Fibroblast of lung (primary cell): ENCODE measurements around the gene VWA8. TPM values are rescaled to one million over a fixed set of nuclear protein-coding genes. Genes with fewer than 3 reads are reported as not detected.
A peak's percentile ranks its signal among the peaks of the same experiment; 100 is the strongest.

Experiments used
- DNase-seq, 2 donors: peaks; one replicate each; pipeline versions ENCODE4 v3.0.0 to v3.0.0-alpha.2; 2010; ENCODE audit warnings: low read depth in 2 of 2
- H2AFZ ChIP-seq: 2 replicates; pipeline ENCODE4 v1.5.1; 2012; ENCODE audit warnings: low read length, control low read depth, inconsistent platforms
- H3K27ac ChIP-seq: 2 replicates; pipeline ENCODE4 v1.5.1; 2011; ENCODE audit warnings: low read length, control low read depth; ENCODE audit not compliant: insufficient read depth
- H3K27me3 ChIP-seq: 2 replicates; pipeline ENCODE4 v1.5.1; 2011; ENCODE audit warnings: mild to moderate bottlenecking, low read length; ENCODE audit not compliant: control insufficient read depth, insufficient read depth
- H3K36me3 ChIP-seq: 2 replicates; pipeline ENCODE4 v1.5.1; 2011; ENCODE audit warnings: low read length; ENCODE audit not compliant: control insufficient read depth, insufficient read depth
- H3K4me1 ChIP-seq: 2 replicates; pipeline ENCODE4 v1.5.1; 2011; ENCODE audit warnings: low read length; ENCODE audit not compliant: control insufficient read depth, insufficient read depth; ENCODE audit errors: extremely low read depth
- H3K4me2 ChIP-seq: 2 replicates; pipeline ENCODE4 v1.5.1; 2011; ENCODE audit warnings: low read length, control low read depth; ENCODE audit not compliant: insufficient read depth; ENCODE audit errors: extremely low read depth
- H3K4me3 ChIP-seq, 4 experiments: fragments of 200-600 bp in 1 of 4; sonication (generic) in 1 of 4; replicated peaks in 1 of 4; 2 replicates each; pipeline ENCODE4 v1.5.1; 2011 to 2016; ENCODE audit warnings: low read length in 4 of 4, low read depth in 3 of 4, mild to moderate bottlenecking in 3 of 4, control low read depth in 2 of 4, inconsistent platforms in 1 of 4, mixed read lengths in 1 of 4; ENCODE audit not compliant: insufficient read depth in 1 of 4; ENCODE audit errors: control extremely low read depth in 1 of 4
- H3K79me2 ChIP-seq: 2 replicates; pipeline ENCODE4 v1.5.1; 2012; ENCODE audit warnings: mild to moderate bottlenecking, low read length, inconsistent platforms; ENCODE audit not compliant: control insufficient read depth, insufficient read depth
- H3K9ac ChIP-seq: 2 replicates; pipeline ENCODE4 v1.5.1; 2011; ENCODE audit warnings: mild to moderate bottlenecking, low read length, control low read depth; ENCODE audit not compliant: insufficient read depth
- H3K9me3 ChIP-seq: 2 replicates; pipeline ENCODE4 v1.5.1; 2012; ENCODE audit warnings: low read depth, low read length; ENCODE audit not compliant: control insufficient read depth, insufficient read depth
- H4K20me1 ChIP-seq: 2 replicates; pipeline ENCODE4 v1.5.1; 2011; ENCODE audit warnings: low read length; ENCODE audit not compliant: control insufficient read depth, insufficient read depth; ENCODE audit errors: extremely low read depth
- CTCF ChIP-seq, 2 donors: IDR thresholded peaks in 1 of 2; conservative IDR thresholded peaks in 1 of 2; 1 replicate in 1 of 2; 2 replicates in 1 of 2; pipeline ENCODE4 v1.5.1; 2011 to 2012; ENCODE audit warnings: low read length in 2 of 2, control low read depth in 1 of 2, inconsistent platforms in 1 of 2, low read depth in 1 of 2, mild to moderate bottlenecking in 1 of 2
- EZH2 ChIP-seq: IDR thresholded peaks from 2 replicates; pipeline ENCODE4 v1.5.1; 2012; ENCODE audit warnings: low read length, control low read depth, mild to moderate bottlenecking; ENCODE audit errors: missing control alignments
- polyA plus RNA-seq, 2 donors: library from polyadenylated mRNA; depleted of rRNA in 1 of 2; stranded (reverse) in 1 of 2; unstranded in 1 of 2; fragments of >200 nt; gene quantifications; 2 replicates each; pipeline ENCODE4 v1.2.1, GENCODE V29; 2011 to 2012; ENCODE audit warnings: missing spikeins in 1 of 2
- total RNA-seq: library from RNA; depleted of rRNA; stranded (reverse); fragments of >200 nt; gene quantifications from 2 replicates; pipeline ENCODE4 v1.2.1, GENCODE V29; 2014

VWA8 gene
- total and polyA plus RNA-seq, 2 donors (not counting 1 experiment from before 2014, with no cell fraction given), result 12.6 to 29.9 TPM

- no peaks in the 10 kb centered on the region for H3K36me3 ChIP-seq
- TF ChIP-seq CTCF (conservative IDR thresholded peaks at IDR 0.05 in 1 of 2, IDR thresholded peaks at IDR 0.05 in 1 of 2; ENCODE audit: low read depth in 1 of 2, low read length in 2 of 2) (no peak), EZH2 (no peak)
- no peaks in the 10 kb centered on the region for H3K27me3 ChIP-seq
- H4K20me1 ChIP-seq, result no peaks in the 10 kb centered on the region
- H3K27ac ChIP-seq, result no peak overlapping the region
- no peak overlapping the region for H3K4me2 ChIP-seq
- H3K9ac ChIP-seq, result no peak overlapping the region
- H3K4me3 ChIP-seq, result no peak overlapping the region
- no peak for DNase-seq
- H3K4me1 ChIP-seq, result peaks cover under 1% of the 10 kb centered on the region
- no peak overlapping the region for H2AFZ ChIP-seq
- H3K79me2 ChIP-seq, result no peaks in the 10 kb centered on the region
- no peaks in the 10 kb centered on the region for H3K9me3 ChIP-seq
These were observed 185.7 kb downstream of the VWA8 start for GRCh38 chr13:41775251-41775650.

- no peaks in the 10 kb centered on the region for H3K36me3 ChIP-seq
- H2AFZ ChIP-seq, result no peak overlapping the region
- no peak for DNase-seq
- H3K27me3 ChIP-seq, result no peaks in the 10 kb centered on the region
- H3K4me3 ChIP-seq, result no peak overlapping the region
- no peaks in the 10 kb centered on the region for H3K79me2 ChIP-seq
- no peaks in the 10 kb centered on the region for H3K4me1 ChIP-seq
- TF ChIP-seq EZH2 (no peak), CTCF (conservative IDR thresholded peaks at IDR 0.05 in 1 of 2, IDR thresholded peaks at IDR 0.05 in 1 of 2; ENCODE audit: low read depth in 1 of 2, low read length in 2 of 2) (no peak)
- no peak overlapping the region for H3K27ac ChIP-seq
- H3K9me3 ChIP-seq, result no peaks in the 10 kb centered on the region
- no peaks in the 10 kb centered on the region for H4K20me1 ChIP-seq
- no peak overlapping the region for H3K9ac ChIP-seq
- no peak overlapping the region for H3K4me2 ChIP-seq
These were observed 186.2 kb downstream of the VWA8 start for GRCh38 chr13:41774605-41775218.

GRCh38 chr13:41767801-41768200 lies 193.1 kb downstream of the VWA8 start:
- Histone ChIP-seq H3K4me3 (no peak overlapping the region), H3K9me3 (no peaks in the 10 kb centered on the region), H3K4me1 (no peaks in the 10 kb centered on the region), H3K4me2 (no peak overlapping the region), H3K27me3 (no peaks in the 10 kb centered on the region), H4K20me1 (no peaks in the 10 kb centered on the region), H3K27ac (no peak overlapping the region), H3K36me3 (no peaks in the 10 kb centered on the region), H3K9ac (no peak overlapping the region), H3K79me2 (no peaks in the 10 kb centered on the region), H2AFZ (no peak overlapping the region)
- DNase-seq, result peak; percentile 29 to 33
- TF ChIP-seq EZH2, result no peak
- no peak for TF ChIP-seq CTCF (conservative IDR thresholded peaks at IDR 0.05 in 1 of 2, IDR thresholded peaks at IDR 0.05 in 1 of 2; ENCODE audit: low read depth in 1 of 2, low read length in 2 of 2)
